Activated CD4-positive, alpha-beta T cell treated with anti-CD3 and anti-CD28 coated beads, Interleukin-2, amount 50 U/mL, for 16 hours (primary cell): Measurements from ENCODE around the gene WDR43.

Experiments
- DNase-seq: peaks from one replicate; pipeline ENCODE4 v3.0.0-alpha.2; 2020

The WDR43 gene, protein sequence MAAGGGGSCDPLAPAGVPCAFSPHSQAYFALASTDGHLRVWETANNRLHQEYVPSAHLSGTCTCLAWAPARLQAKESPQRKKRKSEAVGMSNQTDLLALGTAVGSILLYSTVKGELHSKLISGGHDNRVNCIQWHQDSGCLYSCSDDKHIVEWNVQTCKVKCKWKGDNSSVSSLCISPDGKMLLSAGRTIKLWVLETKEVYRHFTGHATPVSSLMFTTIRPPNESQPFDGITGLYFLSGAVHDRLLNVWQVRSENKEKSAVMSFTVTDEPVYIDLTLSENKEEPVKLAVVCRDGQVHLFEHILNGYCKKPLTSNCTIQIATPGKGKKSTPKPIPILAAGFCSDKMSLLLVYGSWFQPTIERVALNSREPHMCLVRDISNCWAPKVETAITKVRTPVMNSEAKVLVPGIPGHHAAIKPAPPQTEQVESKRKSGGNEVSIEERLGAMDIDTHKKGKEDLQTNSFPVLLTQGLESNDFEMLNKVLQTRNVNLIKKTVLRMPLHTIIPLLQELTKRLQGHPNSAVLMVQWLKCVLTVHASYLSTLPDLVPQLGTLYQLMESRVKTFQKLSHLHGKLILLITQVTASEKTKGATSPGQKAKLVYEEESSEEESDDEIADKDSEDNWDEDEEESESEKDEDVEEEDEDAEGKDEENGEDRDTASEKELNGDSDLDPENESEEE

GRCh38 chr2:28894470-28895188 lies at the start of gene WDR43:
Gene WDR43 (plus strand): TSS chr2:28894667. CDS start chr2:28894699, 32 bp downstream.
- peak; percentile 99 for DNase-seq

GRCh38 chr2:28855193-28855592 lies 39.3 kb upstream of the WDR43 start:
- DNase-seq = no peak

DNA sequence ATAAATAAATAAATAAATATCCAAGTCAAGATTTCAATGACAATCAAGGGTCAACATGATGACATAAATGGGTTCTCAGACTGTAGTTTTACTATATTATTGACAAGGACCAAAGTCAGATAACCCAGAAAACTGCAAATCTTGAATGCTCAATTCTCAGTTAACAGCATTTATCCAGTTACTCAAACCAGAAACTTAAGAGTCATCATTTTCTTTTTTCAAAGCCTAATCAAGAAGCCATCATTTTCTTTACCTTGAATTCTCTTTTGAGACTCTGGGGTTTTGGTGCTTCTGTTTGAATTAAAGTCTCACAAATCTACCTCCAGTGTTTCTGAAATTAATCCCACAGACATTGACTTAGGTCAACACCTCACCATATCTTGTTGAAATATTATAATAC lies 38.5 kb upstream of the WDR43 start:
- no peak for DNase-seq

DNA sequence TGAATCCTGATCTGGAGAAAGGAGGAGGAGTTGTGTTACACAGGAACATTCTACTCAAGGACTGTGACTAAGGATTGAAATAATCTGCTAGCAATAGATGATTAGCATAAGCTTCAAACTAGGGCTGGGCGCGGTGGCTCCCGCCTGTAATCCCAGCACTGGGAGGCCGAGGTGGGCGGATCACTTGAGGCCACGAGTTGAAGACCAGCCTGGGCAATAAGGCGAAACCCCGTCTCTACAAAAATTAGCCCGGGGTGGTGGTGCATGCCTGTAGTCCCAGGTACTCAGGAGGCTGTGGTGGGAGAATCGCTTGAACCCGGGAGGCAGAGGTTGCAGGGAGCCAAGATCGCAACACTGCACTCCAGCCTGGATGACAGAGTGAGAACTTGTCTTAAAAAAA lies 25.9 kb upstream of the WDR43 start:
- no peak for DNase-seq

- peak; percentile 7 for DNase-seq
Measured at GRCh38 chr2:28869494-28870145, 24.8 kb upstream of the WDR43 start.

GRCh38 chr2:28870146-28870891 lies 24.1 kb upstream of the WDR43 start, which contains the start of gene TRMT61B:
Gene TRMT61B (minus strand): TSS chr2:28870309. CDS start chr2:28870277, 32 bp downstream.
- DNase-seq = peak; percentile 96

DNA sequence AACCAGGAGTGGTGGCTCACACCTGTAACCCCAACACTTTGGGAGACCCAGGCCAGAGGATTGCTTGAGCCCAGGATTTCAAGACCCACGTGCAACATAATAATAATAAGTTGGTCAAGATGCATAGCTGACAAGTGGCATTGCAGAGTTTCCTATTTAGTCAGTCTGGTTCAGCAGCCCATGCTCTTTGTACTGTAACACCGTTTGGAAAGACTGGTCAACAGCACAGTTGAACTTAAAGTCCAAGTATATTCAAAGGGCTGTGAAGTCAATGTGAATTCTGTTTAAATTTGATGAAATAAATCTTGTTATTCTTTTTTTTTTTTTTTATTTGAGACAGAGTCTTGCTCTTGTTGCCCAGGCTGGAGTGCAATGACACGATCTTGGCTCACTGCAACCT lies 22.8 kb upstream of the WDR43 start:
- DNase-seq = no peak

DNA sequence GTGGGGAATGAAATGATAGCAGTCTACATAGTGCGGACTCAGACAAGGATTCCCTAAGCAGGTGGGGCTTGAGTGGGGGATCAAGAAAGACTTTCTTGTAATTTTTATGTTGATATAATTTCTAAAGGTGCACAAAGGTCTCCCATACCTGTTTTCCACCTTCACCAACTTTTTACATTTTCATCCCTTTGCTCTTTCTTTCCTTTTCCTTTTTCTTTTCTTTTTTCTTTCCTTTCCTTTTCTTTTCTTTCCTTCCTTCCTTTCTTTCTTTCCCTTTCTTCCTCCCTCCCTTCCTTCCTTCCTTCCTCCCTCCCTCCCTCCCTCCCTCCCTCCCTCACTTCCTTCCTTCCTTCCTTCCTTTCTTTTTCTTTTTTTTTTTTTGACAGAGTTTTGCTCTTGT lies 14.3 kb upstream of the WDR43 start:
- no peak for DNase-seq

GRCh38 chr2:28893488-28893887 lies 979 bp upstream of the WDR43 start:
- no peak for DNase-seq

- peak; percentile 55 for DNase-seq
Measured at GRCh38 chr2:28895189-28895893, 874 bp downstream of the WDR43 start.

DNA sequence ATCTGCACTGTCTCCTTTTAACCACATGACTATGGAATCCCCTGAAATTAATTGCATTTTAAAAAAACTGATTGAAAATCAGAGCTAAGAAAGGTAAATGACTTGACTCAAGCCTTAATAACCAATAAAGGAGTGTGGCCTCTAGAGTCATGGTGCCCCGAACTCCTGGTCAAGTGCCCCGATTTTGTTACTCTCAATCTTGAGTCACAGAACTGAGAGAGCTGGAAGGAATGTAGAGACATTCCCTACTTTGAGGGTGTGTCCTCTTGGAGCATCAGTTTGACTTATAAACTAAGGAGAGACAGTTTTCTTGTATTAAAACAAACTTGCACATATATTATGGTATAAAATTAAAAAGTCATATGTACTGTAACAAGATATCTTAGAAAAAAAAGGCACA lies 2.4 kb downstream of the WDR43 start:
- no peak for DNase-seq

DNA sequence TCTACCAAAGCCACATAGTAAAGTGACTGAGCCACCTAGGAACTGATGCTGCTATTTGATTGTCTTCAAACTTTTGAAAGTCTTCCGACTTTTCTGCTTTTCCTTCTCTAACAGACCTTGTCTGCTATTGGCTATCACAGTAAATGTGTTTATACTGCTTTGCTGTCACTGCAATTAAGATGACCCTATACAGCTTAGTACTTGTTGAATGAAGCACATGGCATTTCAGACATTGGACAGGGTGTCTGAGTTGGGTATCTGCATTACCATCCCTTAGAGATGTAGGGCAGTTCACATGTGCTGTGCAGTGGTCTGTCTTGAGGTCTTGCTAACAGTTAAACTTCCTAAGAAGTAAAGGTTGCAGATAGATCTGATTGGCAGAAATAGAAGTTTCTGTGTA lies 3.6 kb downstream of the WDR43 start:
- DNase-seq = no peak

- no peak for DNase-seq
Measured at GRCh38 chr2:28901202-28901601, 6.7 kb downstream of the WDR43 start.

DNA sequence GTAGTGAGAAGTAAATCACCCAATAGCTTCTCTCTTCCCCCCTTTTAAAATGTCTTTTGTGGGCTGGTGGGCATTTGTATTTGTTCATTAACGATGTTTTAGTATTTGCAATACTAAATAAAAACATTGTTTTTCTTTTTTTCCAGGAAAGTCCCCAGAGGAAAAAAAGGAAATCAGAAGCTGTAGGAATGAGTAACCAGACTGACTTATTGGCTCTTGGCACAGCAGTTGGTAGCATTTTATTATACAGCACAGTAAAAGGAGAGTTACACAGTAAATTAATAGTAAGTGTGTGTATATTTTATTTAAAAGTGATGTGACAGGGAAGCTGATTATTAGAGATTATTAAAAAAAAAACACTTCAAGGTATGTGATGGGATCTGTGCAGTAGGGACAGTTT lies 7.4 kb downstream of the WDR43 start:
- DNase-seq = no peak

DNA sequence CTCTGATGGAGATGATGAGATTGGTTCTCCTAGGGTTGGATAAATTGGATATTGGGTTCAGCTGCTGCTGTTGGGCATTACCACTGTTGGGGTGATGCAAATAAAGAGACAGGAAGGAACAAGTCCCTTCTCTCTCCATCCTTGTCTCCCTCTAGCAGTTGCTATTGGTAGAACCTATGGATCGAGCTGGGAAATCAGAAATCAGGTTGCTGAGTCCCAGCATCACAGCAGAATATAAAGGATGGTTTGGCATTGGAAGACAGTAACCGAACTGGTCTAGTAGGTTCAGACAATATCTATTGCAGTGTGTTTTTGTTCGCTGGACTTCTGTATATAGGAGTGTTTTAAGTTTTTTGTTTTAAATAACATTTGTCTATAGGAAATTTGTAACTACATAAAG lies 8.1 kb downstream of the WDR43 start:
- no peak for DNase-seq

DNA sequence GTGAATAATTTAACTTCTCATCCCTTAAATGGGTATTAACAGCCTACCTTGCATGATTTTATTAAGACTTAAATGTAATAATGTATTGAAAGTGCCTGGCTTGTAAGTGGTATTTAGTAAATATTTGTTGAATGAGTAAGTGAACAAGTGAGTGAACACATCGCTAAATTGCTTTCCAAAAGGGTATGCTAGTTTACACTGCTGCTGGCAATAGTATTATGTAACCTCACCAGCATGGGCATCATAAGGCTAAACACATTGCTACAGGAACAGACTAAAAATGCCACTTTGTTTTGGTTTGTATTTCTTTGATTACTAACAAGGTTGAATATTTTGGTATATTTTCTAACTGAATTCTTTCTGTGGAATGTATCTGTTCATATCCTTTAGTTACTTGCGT lies 9.8 kb downstream of the WDR43 start:
- DNase-seq = no peak

DNA sequence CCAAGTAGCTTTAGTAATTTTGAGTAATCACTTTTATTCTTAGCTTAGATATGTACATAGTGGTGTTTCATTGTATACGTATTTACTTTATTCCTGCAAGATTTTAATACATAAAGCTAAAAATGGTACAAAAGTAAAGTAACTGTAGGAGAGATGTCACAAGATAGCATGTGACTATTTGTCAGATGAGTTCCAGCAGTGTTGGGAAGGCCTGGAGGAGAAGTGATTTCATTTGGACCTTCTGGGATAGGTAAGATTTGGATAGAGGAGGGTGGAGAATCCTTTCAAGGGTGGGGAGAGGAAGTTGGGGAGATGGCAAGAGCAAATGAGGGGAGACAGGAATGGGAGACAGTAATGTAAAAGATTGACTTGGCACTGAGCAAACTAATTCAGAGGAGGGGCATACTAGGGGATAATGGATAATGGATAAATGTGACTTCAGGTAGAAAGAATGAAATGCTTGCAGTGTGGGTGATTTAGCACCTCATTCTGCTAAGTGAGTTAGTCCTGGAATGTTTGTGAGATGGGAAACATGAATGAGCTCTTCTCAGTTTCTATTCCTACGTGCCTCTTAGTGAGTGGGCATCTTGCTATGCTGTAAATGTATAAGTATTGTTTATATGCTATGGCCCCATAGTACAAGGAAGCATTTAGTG lies 10.5 kb downstream of the WDR43 start:
- no peak for DNase-seq

DNA sequence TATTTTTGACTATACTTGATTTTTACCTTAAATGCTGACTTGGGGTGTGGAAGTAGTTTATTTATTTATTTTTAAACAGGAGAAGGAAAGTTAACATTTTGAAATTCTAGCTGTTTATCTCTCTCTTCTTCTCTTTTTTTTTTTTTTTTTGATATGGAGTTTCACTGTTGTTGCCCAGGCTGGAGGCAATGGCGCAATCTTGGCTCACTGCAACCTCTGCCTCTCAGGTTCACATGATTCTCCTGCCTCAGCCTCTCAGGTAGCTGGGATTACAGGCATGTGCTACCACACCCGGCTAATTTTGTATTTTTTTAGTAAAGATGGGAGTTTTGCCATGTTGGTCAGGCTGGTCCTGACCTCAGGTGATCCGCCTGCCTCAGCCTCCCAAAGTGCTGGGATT lies 11.1 kb downstream of the WDR43 start:
- no peak for DNase-seq

DNA sequence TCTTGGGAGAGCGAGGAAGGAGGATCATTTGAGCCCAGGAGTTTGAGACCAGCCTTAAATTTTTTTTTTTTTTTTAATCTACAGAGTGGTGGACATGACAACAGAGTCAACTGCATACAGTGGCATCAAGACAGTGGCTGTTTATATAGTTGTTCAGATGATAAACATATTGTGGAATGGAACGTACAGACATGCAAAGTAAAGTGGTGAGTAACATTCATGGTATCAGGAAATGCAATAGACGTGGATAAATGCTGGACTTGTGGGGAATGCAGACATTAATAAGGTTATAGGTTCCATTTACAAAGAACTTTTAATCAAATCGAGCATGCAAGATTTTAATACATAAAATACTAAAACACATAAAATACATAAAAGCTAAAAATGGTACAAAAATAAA lies 11.9 kb downstream of the WDR43 start:
- no peak for DNase-seq

- no peak for DNase-seq
Measured at GRCh38 chr2:28906821-28907220, 12.4 kb downstream of the WDR43 start.

GRCh38 chr2:28908172-28908571 lies 13.7 kb downstream of the WDR43 start:
- no peak for DNase-seq
